ENCODE results near the gene XKR7. TPM values are rescaled to one million over a fixed set of nuclear protein-coding genes. Genes with fewer than 3 reads are reported as not detected.

The XKR7 gene
- total RNA-seq, 2 donors from 2014 or later, result not detected

GRCh38 chr20:32036252-32036651 is 68.3 kb downstream of the XKR7 start:
- Histone ChIP-seq H3K27ac (no peak overlapping the region), H3K27me3 (replicated peaks; ENCODE audit: insufficient read depth) (no peaks in the 10 kb centered on the region), H3K4me1 (ENCODE audit: control insufficient read depth in 1 of 2, low read depth in 2 of 2) (peaks cover 1% of the 10 kb centered on the region in 2 donors), H3K36me3 (no peaks in the 10 kb centered on the region), H3K4me3 (no peak overlapping the region), H3K9me3 (no peaks in the 10 kb centered on the region)
- no peak for TF ChIP-seq CTCF (IDR thresholded peaks at IDR 0.05)
- ATAC-seq (ENCODE audit: insufficient number of reproducible peaks, low FRiP score, low read depth), result no peak
- DNase-seq (ENCODE audit: low spot score), result no peak

GRCh38 chr20:32036716-32037485 is 69.0 kb downstream of the XKR7 start:
- Histone ChIP-seq H3K9me3 (no peaks in the 10 kb centered on the region), H3K4me3 (no peak overlapping the region), H3K36me3 (no peaks in the 10 kb centered on the region), H3K4me1 (ENCODE audit: control insufficient read depth in 1 of 2, low read depth in 2 of 2) (no peaks in the 10 kb centered on the region), H3K27ac (no peak overlapping the region), H3K27me3 (replicated peaks; ENCODE audit: insufficient read depth) (no peaks in the 10 kb centered on the region)
- ATAC-seq (ENCODE audit: insufficient number of reproducible peaks, low FRiP score, low read depth) (no peak), DNase-seq (ENCODE audit: low spot score) (no peak)
- TF ChIP-seq CTCF (IDR thresholded peaks at IDR 0.05), result no peak

DNA sequence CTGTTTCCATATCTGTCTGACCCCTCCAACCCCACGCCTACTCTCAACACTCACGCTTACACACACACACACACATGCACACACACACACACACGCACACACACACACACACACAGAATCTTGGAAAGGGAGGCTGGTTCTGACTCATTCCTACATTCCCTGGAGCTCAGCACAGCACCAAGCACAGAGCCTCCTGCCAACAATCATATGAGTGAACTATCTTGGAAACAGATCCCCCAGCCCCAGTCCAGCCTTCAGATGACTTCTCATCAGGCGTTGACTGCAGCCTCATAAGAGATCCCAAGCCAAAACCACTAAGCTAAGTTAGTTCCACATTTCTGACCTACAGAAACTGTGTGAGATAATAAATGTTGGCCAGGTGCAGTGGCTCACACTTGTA is 70.0 kb downstream of the XKR7 start:
- Histone ChIP-seq H3K27ac (no peak overlapping the region), H3K36me3 (no peaks in the 10 kb centered on the region), H3K9me3 (no peaks in the 10 kb centered on the region), H3K4me3 (no peak overlapping the region), H3K27me3 (replicated peaks; ENCODE audit: insufficient read depth) (no peaks in the 10 kb centered on the region), H3K4me1 (ENCODE audit: control insufficient read depth in 1 of 2, low read depth in 2 of 2) (no peaks in the 10 kb centered on the region)
- ATAC-seq (ENCODE audit: insufficient number of reproducible peaks, low FRiP score, low read depth) (no peak), DNase-seq (ENCODE audit: low spot score) (no peak)
- TF ChIP-seq CTCF (IDR thresholded peaks at IDR 0.05), result no peak

- H3K36me3 ChIP-seq, result no peaks in the 10 kb centered on the region
- no peak overlapping the region for H3K4me3 ChIP-seq
- no peak overlapping the region for H3K27ac ChIP-seq
- H3K4me1 ChIP-seq (ENCODE audit: control insufficient read depth in 1 of 2, low read depth in 2 of 2), result no peaks in the 10 kb centered on the region
- no peaks in the 10 kb centered on the region for H3K27me3 ChIP-seq (replicated peaks; ENCODE audit: insufficient read depth)
- DNase-seq (ENCODE audit: low spot score) (no peak), ATAC-seq (ENCODE audit: insufficient number of reproducible peaks, low FRiP score, low read depth) (no peak)
- no peaks in the 10 kb centered on the region for H3K9me3 ChIP-seq
- TF ChIP-seq CTCF (IDR thresholded peaks at IDR 0.05), result no peak
Observed at GRCh38 chr20:32040142-32040953, 72.4 kb downstream of the XKR7 start.

GRCh38 chr20:32045999-32046398 is 78.0 kb downstream of the XKR7 start:
- Histone ChIP-seq H3K9me3 (no peaks in the 10 kb centered on the region), H3K4me3 (no peak overlapping the region), H3K36me3 (no peaks in the 10 kb centered on the region), H3K4me1 (ENCODE audit: control insufficient read depth in 1 of 2, low read depth in 2 of 2) (no peaks in the 10 kb centered on the region), H3K27me3 (replicated peaks; ENCODE audit: insufficient read depth) (no peaks in the 10 kb centered on the region), H3K27ac (no peak overlapping the region)
- TF ChIP-seq CTCF (IDR thresholded peaks at IDR 0.05), result no peak
- DNase-seq (ENCODE audit: low spot score) (no peak), ATAC-seq (ENCODE audit: insufficient number of reproducible peaks, low FRiP score, low read depth) (no peak)

All from thoracic aorta (tissue), 2 donors.